Prostate gland (tissue), 2 donors: Measurements from ENCODE around the gene SH3BP4.

Source experiments
- CTCF ChIP-seq, 4 experiments: fragments of 200-600 bp in 2 of 4; fragments of 450-650 bp in 2 of 4; sonication (generic) in 2 of 4; IDR thresholded peaks; 1 replicate in 3 of 4; 2 replicates in 1 of 4; pipeline ENCODE4 v1.5.1; 2016 to 2019; ENCODE audit warnings: antibody characterized with exemption in 4 of 4, mild to moderate bottlenecking in 2 of 4, moderate library complexity in 2 of 4
- POLR2A ChIP-seq: fragments of 450-650 bp; IDR thresholded peaks from one replicate; pipeline ENCODE4 v1.6.1; 2016; ENCODE audit warnings: antibody characterized with exemption, mild to moderate bottlenecking
- POLR2AphosphoS5 ChIP-seq: sonication (generic); formaldehyde crosslinking; IDR thresholded peaks from one replicate; pipeline ENCODE4 v1.6.1; 2017; ENCODE audit warnings: antibody characterized with exemption

GRCh38 chr2:235052514-235053354 lies 100.9 kb downstream of the SH3BP4 start:
- TF ChIP-seq POLR2A = no peak
- TF ChIP-seq CTCF (IDR thresholded peaks at IDR 0.05) = no peak
- TF ChIP-seq POLR2AphosphoS5 = peak; percentile 93
